Osteocyte (in vitro differentiated cells): ENCODE results near the gene TARS3. TPM values are rescaled to one million over a fixed set of nuclear protein-coding genes. Genes with fewer than 3 reads are reported as not detected.
"Not testable (repeated sequence)": the region's sequence is repeated elsewhere in the genome, so short reads cannot be mapped to it uniquely, and the experiment has no call there.

ENCODE experiments used
- DNase-seq: peaks from one replicate; pipeline ENCODE4 v3.0.0; 2021; ENCODE audit warnings: mixed read lengths; ENCODE audit not compliant: unreplicated experiment; ENCODE audit errors: extremely low spot score
- H3K27ac Mint-ChIP-seq: one replicate; pipeline ENCODE4 v1.8.0; 2021; ENCODE audit warnings: mild to moderate bottlenecking, mixed read lengths; ENCODE audit not compliant: unreplicated experiment
- H3K27me3 Mint-ChIP-seq: one replicate; pipeline ENCODE4 v1.8.0; 2021; ENCODE audit warnings: mixed read lengths; ENCODE audit not compliant: unreplicated experiment
- H3K36me3 Mint-ChIP-seq: one replicate; pipeline ENCODE4 v1.8.0; 2021; ENCODE audit warnings: mixed read lengths; ENCODE audit not compliant: unreplicated experiment
- H3K4me1 Mint-ChIP-seq: one replicate; pipeline ENCODE4 v1.8.0; 2021; ENCODE audit warnings: mixed read lengths; ENCODE audit not compliant: unreplicated experiment
- H3K4me3 Mint-ChIP-seq: one replicate; pipeline ENCODE4 v1.8.0; 2021; ENCODE audit warnings: mild to moderate bottlenecking, moderate library complexity, mixed read lengths; ENCODE audit not compliant: unreplicated experiment
- H3K9me3 Mint-ChIP-seq: one replicate; pipeline ENCODE4 v1.8.0; 2021; ENCODE audit warnings: mixed read lengths; ENCODE audit not compliant: unreplicated experiment
- total RNA-seq: library from RNA; stranded (reverse); gene quantifications from 2 replicates; pipeline ENCODE4 v1.2.1, GENCODE V29; 2021
- TF ChIP-seq, protein P1 (sequence below): fragments of 200-600 bp; sonication (generic); IDR thresholded peaks from 2 replicates; pipeline ENCODE4 v1.5.0; 2021; ENCODE audit warnings: antibody characterized with exemption, mild to moderate bottlenecking, moderate library complexity

TARS3 gene
- total RNA-seq, 1 donor from 2014 or later: 16.0 TPM

DNA sequence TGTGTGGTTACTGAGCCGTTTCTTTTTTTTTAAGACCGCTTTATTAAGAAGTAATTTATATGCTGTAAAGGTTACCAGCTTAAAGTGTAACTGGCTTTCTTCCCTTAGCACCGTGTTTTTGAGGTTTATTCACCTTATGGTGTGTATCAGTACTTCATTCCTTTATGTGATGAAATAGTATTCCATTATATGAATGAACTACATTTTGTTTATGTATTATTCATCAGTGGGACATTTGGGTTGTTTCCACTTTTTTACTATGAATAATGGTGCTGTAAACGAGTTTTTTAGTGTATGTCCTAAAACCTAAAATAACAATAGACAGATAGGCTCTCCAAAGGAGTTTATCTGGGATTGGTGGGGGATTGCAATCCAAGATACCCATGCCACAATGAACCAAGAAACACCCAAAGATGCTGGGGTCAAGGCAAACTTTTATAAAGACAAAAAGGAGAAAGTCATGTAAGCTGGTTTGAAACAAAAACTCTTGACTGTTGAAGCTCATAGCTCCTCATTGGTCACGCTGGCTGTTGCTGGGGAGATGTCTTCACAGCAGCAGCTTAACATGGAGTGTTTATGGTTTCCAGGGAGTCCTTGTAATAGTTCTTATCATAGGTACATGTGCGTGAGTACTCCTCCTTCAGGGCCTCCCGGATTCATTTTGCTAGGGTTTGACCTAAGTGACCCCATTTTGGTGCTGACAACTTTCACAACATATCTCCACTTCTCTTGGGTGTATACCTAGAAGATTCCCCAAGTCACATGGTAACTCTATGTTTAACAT, 88.1 kb downstream of the TARS3 start:
- DNase-seq: no peak
- H3K27ac Mint-ChIP-seq: no peak overlapping the region
- no peaks in the 10 kb centered on the region for H3K9me3 Mint-ChIP-seq
- H3K36me3 Mint-ChIP-seq: peaks cover 11% of the 10 kb centered on the region
- TF ChIP-seq, protein P1, sequence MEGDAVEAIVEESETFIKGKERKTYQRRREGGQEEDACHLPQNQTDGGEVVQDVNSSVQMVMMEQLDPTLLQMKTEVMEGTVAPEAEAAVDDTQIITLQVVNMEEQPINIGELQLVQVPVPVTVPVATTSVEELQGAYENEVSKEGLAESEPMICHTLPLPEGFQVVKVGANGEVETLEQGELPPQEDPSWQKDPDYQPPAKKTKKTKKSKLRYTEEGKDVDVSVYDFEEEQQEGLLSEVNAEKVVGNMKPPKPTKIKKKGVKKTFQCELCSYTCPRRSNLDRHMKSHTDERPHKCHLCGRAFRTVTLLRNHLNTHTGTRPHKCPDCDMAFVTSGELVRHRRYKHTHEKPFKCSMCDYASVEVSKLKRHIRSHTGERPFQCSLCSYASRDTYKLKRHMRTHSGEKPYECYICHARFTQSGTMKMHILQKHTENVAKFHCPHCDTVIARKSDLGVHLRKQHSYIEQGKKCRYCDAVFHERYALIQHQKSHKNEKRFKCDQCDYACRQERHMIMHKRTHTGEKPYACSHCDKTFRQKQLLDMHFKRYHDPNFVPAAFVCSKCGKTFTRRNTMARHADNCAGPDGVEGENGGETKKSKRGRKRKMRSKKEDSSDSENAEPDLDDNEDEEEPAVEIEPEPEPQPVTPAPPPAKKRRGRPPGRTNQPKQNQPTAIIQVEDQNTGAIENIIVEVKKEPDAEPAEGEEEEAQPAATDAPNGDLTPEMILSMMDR: no peak
- H3K27me3 Mint-ChIP-seq: no peaks in the 10 kb centered on the region
- H3K4me3 Mint-ChIP-seq: no peak overlapping the region
- H3K4me1 Mint-ChIP-seq: peaks cover 3% of the 10 kb centered on the region

DNA sequence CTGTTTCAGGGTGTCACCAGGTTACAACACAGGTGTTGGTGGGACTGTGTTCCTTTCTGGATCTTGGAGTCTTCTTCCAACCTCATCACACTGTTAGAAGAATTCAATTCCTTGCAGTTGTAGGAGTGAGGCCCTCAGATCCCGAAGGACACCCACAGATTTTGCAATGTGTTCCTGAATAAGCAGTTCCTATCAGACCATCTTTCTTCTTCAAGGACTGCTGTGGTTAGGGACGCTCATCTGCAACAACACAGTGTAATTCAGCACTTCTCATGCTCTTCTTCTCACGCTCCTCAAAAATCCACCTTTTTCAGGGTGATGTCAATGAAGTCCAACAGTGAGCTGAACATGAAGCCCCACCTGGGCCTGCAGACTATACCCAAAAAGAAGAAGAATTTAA, 90.9 kb downstream of the TARS3 start:
- H3K4me3 Mint-ChIP-seq: no peak overlapping the region

DNA sequence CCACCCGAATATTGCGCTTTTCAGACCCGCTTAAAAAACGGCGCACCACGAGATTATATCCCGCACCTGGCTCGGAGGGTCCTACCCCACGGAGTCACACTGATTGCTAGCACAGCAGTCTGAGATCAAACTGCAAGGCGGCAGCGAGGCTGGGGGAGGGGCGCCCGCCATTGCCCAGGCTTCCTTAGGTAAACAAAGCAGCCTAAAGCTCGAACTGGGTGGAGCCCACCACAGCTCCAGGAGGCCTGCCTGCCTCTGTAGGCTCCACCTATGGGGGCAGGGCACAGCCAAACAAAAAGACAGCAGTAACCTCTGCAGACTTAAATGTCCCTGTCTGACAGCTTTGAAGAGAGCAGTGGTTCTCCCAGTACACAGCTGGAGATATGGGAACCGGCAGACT, 97.5 kb downstream of the TARS3 start:
- H3K27ac Mint-ChIP-seq, H3K4me3 Mint-ChIP-seq, DNase-seq, H3K4me1 Mint-ChIP-seq, H3K27me3 Mint-ChIP-seq: not testable (repeated sequence)
- Mint-ChIP-seq H3K36me3 (peaks cover 24% of the 10 kb centered on the region), H3K9me3 (peaks cover 14% of the 10 kb centered on the region)

More for the DNA sequence above, 90.9 kb downstream of the TARS3 start:
- TF ChIP-seq, protein P1: no peak
- no peaks in the 10 kb centered on the region for H3K4me1 Mint-ChIP-seq
- no peak overlapping the region for H3K27ac Mint-ChIP-seq
- H3K9me3 Mint-ChIP-seq: no peaks in the 10 kb centered on the region
- peaks cover 4% of the 10 kb centered on the region for H3K36me3 Mint-ChIP-seq
- DNase-seq: no peak
- no peaks in the 10 kb centered on the region for H3K27me3 Mint-ChIP-seq

DNA sequence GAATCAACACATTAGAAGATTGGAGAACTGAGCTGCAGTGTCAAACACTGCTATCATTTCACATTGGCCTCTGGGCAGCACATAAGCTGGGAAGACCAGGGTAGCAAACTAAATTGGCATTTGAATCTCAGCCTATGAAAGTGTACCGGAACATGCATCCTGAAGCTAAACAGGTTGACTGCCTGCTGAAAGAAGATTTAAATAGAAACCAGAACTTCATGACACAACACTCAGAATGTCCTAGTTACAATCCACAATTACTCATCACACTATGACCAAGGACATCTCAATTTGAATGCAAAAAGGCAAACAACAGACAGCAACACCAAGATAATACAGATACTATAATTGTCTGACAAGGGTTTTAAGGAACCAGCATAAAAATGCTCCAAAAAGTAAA, 98.3 kb downstream of the TARS3 start:
- Mint-ChIP-seq H3K4me3 (no peak overlapping the region), H3K27me3 (no peaks in the 10 kb centered on the region), H3K4me1 (no peaks in the 10 kb centered on the region), H3K36me3 (peaks cover 26% of the 10 kb centered on the region), H3K9me3 (peaks cover 14% of the 10 kb centered on the region), H3K27ac (no peak overlapping the region)
- no peak for DNase-seq
- TF ChIP-seq, protein P1: no peak

DNA sequence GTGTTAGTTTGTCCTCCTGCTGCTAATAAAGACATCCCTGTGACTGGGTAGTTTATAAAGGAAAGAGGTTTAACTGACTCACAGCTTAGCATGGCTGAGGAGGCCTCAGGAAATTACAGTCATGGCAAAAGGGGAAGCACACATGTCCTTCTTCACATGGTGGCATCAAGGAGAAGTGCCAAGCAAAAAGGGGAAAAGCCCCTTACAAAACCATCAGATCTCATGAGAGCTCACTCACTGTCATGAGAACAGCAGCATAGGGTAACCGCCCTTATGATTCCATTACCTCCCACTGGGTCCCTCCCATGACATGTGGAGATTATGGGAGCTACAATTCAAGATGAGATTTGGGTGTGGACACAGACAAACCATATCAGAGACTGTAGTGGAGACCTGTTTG, 99.1 kb downstream of the TARS3 start:
- no peak for DNase-seq
- Mint-ChIP-seq H3K27me3 (no peaks in the 10 kb centered on the region), H3K36me3 (peaks cover 26% of the 10 kb centered on the region), H3K4me3 (no peak overlapping the region), H3K9me3 (peaks cover 14% of the 10 kb centered on the region), H3K4me1 (no peaks in the 10 kb centered on the region), H3K27ac (no peak overlapping the region)
- TF ChIP-seq, protein P1: no peak
